Tibial artery (tissue), 4 donors: ENCODE results near the gene UQCRH.
"Not testable (repeated sequence)": the region's sequence is repeated elsewhere in the genome, so short reads cannot be mapped to it uniquely, and the experiment has no call there.

Experiments
- DNase-seq, 2 donors: peaks; one replicate each; pipeline ENCODE4 v3.0.0-alpha.2; 2019
- H3K27ac ChIP-seq, 2 donors: fragments of 200-600 bp; sonication (generic) in 1 of 2; 1 replicate in 1 of 2; 2 replicates in 1 of 2; pipeline ENCODE4 v1.5.1; 2018 to 2019; ENCODE audit warnings: mild to moderate bottlenecking in 1 of 2
- H3K27me3 ChIP-seq, 2 donors: fragments of 200-600 bp; sonication (generic) in 1 of 2; one replicate each; pipeline versions ENCODE4 v1.5.1 to v1.6.0; 2016 to 2019
- H3K36me3 ChIP-seq, 3 donors: fragments of 200-600 bp; sonication (generic) in 2 of 3; one replicate each; pipeline ENCODE4 v1.5.1; 2016 to 2019; ENCODE audit warnings: mild to moderate bottlenecking in 2 of 3
- H3K4me1 ChIP-seq, 4 donors: fragments of 200-600 bp; sonication (generic) in 2 of 4; 1 replicate in 3 of 4; 2 replicates in 1 of 4; pipeline ENCODE4 v1.5.1; 2016 to 2019
- H3K4me3 ChIP-seq, 2 donors: fragments of 200-600 bp; sonication (generic) in 1 of 2; 1 replicate in 1 of 2; 2 replicates in 1 of 2; pipeline ENCODE4 v1.5.1; 2018 to 2019; ENCODE audit warnings: mild to moderate bottlenecking in 2 of 2
- H3K9me3 ChIP-seq, 3 donors: fragments of 200-600 bp; sonication (generic) in 1 of 3; one replicate each; pipeline ENCODE4 v1.5.1; 2016 to 2019
- intact Hi-C: fragments of 100-400 bp; cut with DNase I; formaldehyde crosslinking; loops from one replicate; pipeline ENCODE4 v1.15.0; 2023; ENCODE audit warnings: low total_unique reads
- TF ChIP-seq, protein P1 (sequence below), 2 experiments: fragments of 200-600 bp in 1 of 2; fragments of 450-650 bp in 1 of 2; IDR thresholded peaks; one replicate each; pipeline ENCODE4 v1.5.1; 2017 to 2019; ENCODE audit warnings: antibody characterized with exemption in 2 of 2, mild to moderate bottlenecking in 1 of 2, moderate library complexity in 1 of 2

The UQCRH gene

DNA sequence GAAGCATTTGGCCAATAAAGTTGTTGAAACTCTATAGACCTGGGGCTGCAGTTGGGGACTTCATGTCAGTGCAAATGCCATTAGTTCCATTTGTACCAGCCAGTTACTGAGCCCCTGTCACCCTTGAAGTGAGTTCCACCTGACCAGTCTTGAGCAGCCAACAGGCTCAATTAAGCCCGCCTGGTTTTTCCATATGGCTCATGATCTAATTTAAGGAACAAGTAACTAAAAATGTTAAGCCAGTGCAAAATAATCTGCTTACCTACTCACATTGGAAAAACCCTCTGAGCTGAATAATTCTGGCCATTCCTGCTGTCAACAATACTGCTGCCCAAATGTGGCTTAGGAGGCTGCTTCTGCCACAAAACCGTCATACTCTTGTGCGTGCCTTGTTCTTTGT, 58.7 kb downstream of the UQCRH start:
- H3K36me3 ChIP-seq: peaks cover 72 to 88% (median 88%) of the 10 kb centered on the region in 3 donors
- TF ChIP-seq, protein P1, sequence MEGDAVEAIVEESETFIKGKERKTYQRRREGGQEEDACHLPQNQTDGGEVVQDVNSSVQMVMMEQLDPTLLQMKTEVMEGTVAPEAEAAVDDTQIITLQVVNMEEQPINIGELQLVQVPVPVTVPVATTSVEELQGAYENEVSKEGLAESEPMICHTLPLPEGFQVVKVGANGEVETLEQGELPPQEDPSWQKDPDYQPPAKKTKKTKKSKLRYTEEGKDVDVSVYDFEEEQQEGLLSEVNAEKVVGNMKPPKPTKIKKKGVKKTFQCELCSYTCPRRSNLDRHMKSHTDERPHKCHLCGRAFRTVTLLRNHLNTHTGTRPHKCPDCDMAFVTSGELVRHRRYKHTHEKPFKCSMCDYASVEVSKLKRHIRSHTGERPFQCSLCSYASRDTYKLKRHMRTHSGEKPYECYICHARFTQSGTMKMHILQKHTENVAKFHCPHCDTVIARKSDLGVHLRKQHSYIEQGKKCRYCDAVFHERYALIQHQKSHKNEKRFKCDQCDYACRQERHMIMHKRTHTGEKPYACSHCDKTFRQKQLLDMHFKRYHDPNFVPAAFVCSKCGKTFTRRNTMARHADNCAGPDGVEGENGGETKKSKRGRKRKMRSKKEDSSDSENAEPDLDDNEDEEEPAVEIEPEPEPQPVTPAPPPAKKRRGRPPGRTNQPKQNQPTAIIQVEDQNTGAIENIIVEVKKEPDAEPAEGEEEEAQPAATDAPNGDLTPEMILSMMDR (IDR thresholded peaks at IDR 0.05): no peak

DNA sequence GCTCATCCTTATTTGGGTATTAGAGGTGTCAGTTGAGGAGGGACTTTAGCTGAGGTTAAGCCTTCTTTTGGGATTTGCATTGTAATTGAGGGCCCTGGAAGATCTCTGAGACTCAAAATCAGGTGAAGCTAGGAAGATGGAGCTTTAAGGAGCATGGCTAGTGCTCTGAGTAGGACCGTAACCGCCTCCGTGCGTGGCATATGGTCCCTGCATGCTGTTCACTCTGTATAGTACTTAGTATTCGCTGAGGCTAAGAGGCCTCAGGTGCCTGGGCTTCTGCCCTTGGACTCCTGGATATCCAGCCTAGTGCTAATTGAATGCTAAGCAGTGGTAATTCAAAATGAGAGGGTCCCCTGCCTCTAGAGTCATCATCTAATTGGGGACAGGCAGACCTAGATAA, 59.6 kb downstream of the UQCRH start:
- no peaks in the 10 kb centered on the region for H3K27me3 ChIP-seq
- DNase-seq: no peak
- H3K4me3 ChIP-seq: no peak overlapping the region
- H3K4me1 ChIP-seq: no peaks in the 10 kb centered on the region
- intact Hi-C loops: no loop called here
- peaks cover 65 to 88% (median 86%) of the 10 kb centered on the region in 3 donors for H3K36me3 ChIP-seq
- H3K9me3 ChIP-seq: no peaks in the 10 kb centered on the region
- TF ChIP-seq, protein P1 (IDR thresholded peaks at IDR 0.05): no peak
- no peak overlapping the region for H3K27ac ChIP-seq

More for the DNA sequence above, 58.7 kb downstream of the UQCRH start:
- Histone ChIP-seq H3K27ac (no peak overlapping the region), H3K27me3 (no peaks in the 10 kb centered on the region), H3K4me3 (no peak overlapping the region), H3K4me1 (no peaks in the 10 kb centered on the region), H3K9me3 (no peaks in the 10 kb centered on the region)
- no peak for DNase-seq
- intact Hi-C loops: no loop called here

DNA sequence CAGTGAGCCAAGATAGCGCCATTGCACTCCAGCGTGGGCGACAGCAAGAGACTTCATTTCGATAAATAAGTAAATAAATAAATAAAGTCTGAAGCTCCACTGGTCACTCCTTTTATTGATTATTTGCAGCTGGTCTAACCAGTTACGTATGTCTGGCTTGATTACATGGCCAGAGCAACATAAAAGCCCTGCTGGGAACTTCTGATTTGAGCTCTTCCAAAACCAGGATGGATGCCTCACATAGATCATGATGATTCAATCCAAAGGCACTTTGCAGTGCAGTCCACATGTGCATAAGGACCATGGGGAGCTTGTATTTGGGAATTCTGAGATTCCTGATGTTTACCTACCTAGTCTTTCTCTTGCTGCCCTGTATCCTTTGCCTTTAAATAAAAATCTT, 61.1 kb downstream of the UQCRH start:
- Histone ChIP-seq H3K4me3 (no peak overlapping the region), H3K27ac (no peak overlapping the region), H3K36me3 (peaks cover 63 to 91% (median 82%) of the 10 kb centered on the region in 3 donors), H3K9me3 (no peaks in the 10 kb centered on the region), H3K4me1 (no peaks in the 10 kb centered on the region), H3K27me3 (no peaks in the 10 kb centered on the region)
- no peak for DNase-seq
- intact Hi-C loops: no loop called here
- TF ChIP-seq, protein P1 (IDR thresholded peaks at IDR 0.05): no peak

DNA sequence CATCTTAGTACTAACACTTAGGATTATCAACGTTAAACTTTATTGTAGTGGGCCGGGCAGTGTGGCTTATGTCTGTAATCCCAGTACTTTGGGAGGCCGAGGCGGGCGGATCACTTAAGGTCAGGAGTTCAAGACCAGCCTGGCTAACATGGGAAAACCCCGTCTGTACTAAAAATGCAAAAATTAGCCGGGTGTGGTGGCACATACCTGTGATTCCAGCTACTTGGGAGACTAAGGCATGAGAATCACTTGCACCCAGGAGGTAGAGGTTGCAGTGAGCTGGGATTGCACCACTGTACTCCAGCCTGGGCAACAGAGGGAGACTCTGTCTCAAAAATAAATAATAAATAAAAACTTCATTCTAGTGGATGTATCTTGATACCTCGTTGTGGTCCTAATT, 62.3 kb downstream of the UQCRH start:
- H3K9me3 ChIP-seq, H3K4me1 ChIP-seq, H3K27me3 ChIP-seq, H3K27ac ChIP-seq, intact Hi-C loops, DNase-seq, H3K4me3 ChIP-seq: not testable (repeated sequence)
- H3K36me3 ChIP-seq: peaks cover 55 to 84% (median 74%) of the 10 kb centered on the region in 3 donors
